ENCODE measurements around the gene SYT2.

SYT2 gene

GRCh38 chr1:202658769-202659168 lies 51.5 kb downstream of the SYT2 start:
- TF ChIP-seq ZBTB7A (IDR thresholded peaks at IDR 0.05; ENCODE audit: low read depth) = no peak
- no peak for TF ChIP-seq TCF12 (IDR thresholded peaks at IDR 0.05; ENCODE audit: low read depth)
- no peak for TF ChIP-seq EGR1 (IDR thresholded peaks at IDR 0.05)
- no peak for TF ChIP-seq TAF1 (IDR thresholded peaks at IDR 0.05; ENCODE audit: low read depth)
- TF ChIP-seq YY1 (IDR thresholded peaks at IDR 0.05; ENCODE audit: low read depth) = no peak
- TF ChIP-seq FOXM1 (IDR thresholded peaks at IDR 0.05; ENCODE audit: borderline replicate concordance, low read depth) = no peak
- TF ChIP-seq TEAD4 (IDR thresholded peaks at IDR 0.05) = no peak
- TF ChIP-seq NFIC (IDR thresholded peaks at IDR 0.05) = no peak
- TF ChIP-seq CEBPB (IDR thresholded peaks at IDR 0.05) = no peak
- TF ChIP-seq EP300 (IDR thresholded peaks at IDR 0.05; ENCODE audit: borderline replicate concordance) = no peak
- no peak for TF ChIP-seq MAX (IDR thresholded peaks at IDR 0.05)
- TF ChIP-seq USF1 (IDR thresholded peaks at IDR 0.05) = no peak
- TF ChIP-seq REST (IDR thresholded peaks at IDR 0.05; ENCODE audit: low read depth) = no peak
- no peak for TF ChIP-seq RAD21 (IDR thresholded peaks at IDR 0.05; ENCODE audit: low read depth)
- no peak for TF ChIP-seq CREB1 (IDR thresholded peaks at IDR 0.05; ENCODE audit: low read depth)

- TF ChIP-seq EGR1 (IDR thresholded peaks at IDR 0.05) (no peak), RAD21 (IDR thresholded peaks at IDR 0.05; ENCODE audit: low read depth) (no peak), YY1 (IDR thresholded peaks at IDR 0.05; ENCODE audit: low read depth) (no peak), REST (IDR thresholded peaks at IDR 0.05; ENCODE audit: low read depth) (no peak), FOXM1 (IDR thresholded peaks at IDR 0.05; ENCODE audit: borderline replicate concordance, low read depth) (no peak), NFIC (IDR thresholded peaks at IDR 0.05) (no peak), ZBTB7A (IDR thresholded peaks at IDR 0.05; ENCODE audit: low read depth) (no peak), USF1 (IDR thresholded peaks at IDR 0.05) (no peak), TCF12 (IDR thresholded peaks at IDR 0.05; ENCODE audit: low read depth) (no peak), TAF1 (IDR thresholded peaks at IDR 0.05; ENCODE audit: low read depth) (no peak), EP300 (IDR thresholded peaks at IDR 0.05; ENCODE audit: borderline replicate concordance) (no peak), MAX (IDR thresholded peaks at IDR 0.05) (no peak), TEAD4 (IDR thresholded peaks at IDR 0.05) (no peak), CREB1 (IDR thresholded peaks at IDR 0.05; ENCODE audit: low read depth) (no peak), CEBPB (IDR thresholded peaks at IDR 0.05) (no peak)
These were observed 51.9 kb downstream of the SYT2 start for GRCh38 chr1:202658251-202658759.

GRCh38 chr1:202656951-202657646 lies 53.2 kb downstream of the SYT2 start:
- TF ChIP-seq REST (IDR thresholded peaks at IDR 0.05; ENCODE audit: low read depth) (peak; percentile 95), RAD21 (IDR thresholded peaks at IDR 0.05; ENCODE audit: low read depth) (0 out of 2 replicates have a peak, but pooled peaks have one; percentile 10), USF1 (IDR thresholded peaks at IDR 0.05) (no peak)

GRCh38 chr1:202656057-202656456 lies 54.2 kb downstream of the SYT2 start:
- TF ChIP-seq YY1 (IDR thresholded peaks at IDR 0.05; ENCODE audit: low read depth) (no peak), FOXM1 (IDR thresholded peaks at IDR 0.05; ENCODE audit: borderline replicate concordance, low read depth) (no peak), REST (IDR thresholded peaks at IDR 0.05; ENCODE audit: low read depth) (peak; percentile 40; the same call in 1 of the 2 replicates), RAD21 (IDR thresholded peaks at IDR 0.05; ENCODE audit: low read depth) (peak; percentile 52), NFIC (IDR thresholded peaks at IDR 0.05) (no peak)
